Gastroesophageal sphincter (tissue), 3 donors: Measurements from ENCODE around the gene ALDH3A2.

Experiments
- CTCF ChIP-seq, 4 experiments: fragments of 200-600 bp in 2 of 4; fragments of 450-650 bp in 2 of 4; sonication (generic) in 1 of 4; IDR thresholded peaks; one replicate each; pipeline ENCODE4 v1.5.1; 2017 to 2019; ENCODE audit warnings: antibody characterized with exemption in 4 of 4, mild to moderate bottlenecking in 2 of 4, moderate library complexity in 2 of 4
- EP300 ChIP-seq: sonication (generic); formaldehyde crosslinking; IDR thresholded peaks from one replicate; pipeline ENCODE4 v1.6.1; 2017; ENCODE audit warnings: antibody characterized with exemption, mild to moderate bottlenecking
- POLR2A ChIP-seq, 2 donors: fragments of 450-650 bp; IDR thresholded peaks; one replicate each; pipeline ENCODE4 v1.6.1; 2017; ENCODE audit warnings: antibody characterized with exemption in 2 of 2, mild to moderate bottlenecking in 2 of 2, moderate library complexity in 1 of 2
- POLR2AphosphoS5 ChIP-seq: sonication (generic); formaldehyde crosslinking; IDR thresholded peaks from one replicate; pipeline ENCODE4 v1.6.1; 2017; ENCODE audit warnings: antibody characterized with exemption

- TF ChIP-seq POLR2AphosphoS5 (no peak), CTCF (IDR thresholded peaks at IDR 0.05) (no peak), POLR2A (IDR thresholded peaks at IDR 0.05) (no peak), EP300 (no peak)
These were observed 30.5 kb upstream of the ALDH3A2 start for GRCh38 chr17:19618015-19618414.
